GM18867 (cell line): Measurements from ENCODE around the gene HDAC4.

Experiments
- ATAC-seq: cut with Tn5 transposase; IDR thresholded peaks from one replicate; pipeline ENCODE4 v1.9.1; 2021; ENCODE audit warnings: mild to moderate bottlenecking, moderate library complexity; ENCODE audit not compliant: unreplicated experiment

HDAC4 gene

GRCh38 chr2:239271882-239272281 lies 128.9 kb downstream of the HDAC4 start:
- ATAC-seq = no peak

- ATAC-seq = no peak
Measured at GRCh38 chr2:239271471-239271870, 129.3 kb downstream of the HDAC4 start.

GRCh38 chr2:239269916-239270315 lies 130.9 kb downstream of the HDAC4 start:
- ATAC-seq = no peak

GRCh38 chr2:239269173-239269885 lies 131.5 kb downstream of the HDAC4 start:
- no peak for ATAC-seq

- ATAC-seq = no peak
Measured at GRCh38 chr2:239268549-239268948, 132.3 kb downstream of the HDAC4 start.

- no peak for ATAC-seq
Measured at GRCh38 chr2:239268082-239268481, 132.7 kb downstream of the HDAC4 start.

- ATAC-seq = peak; percentile 92
Measured at GRCh38 chr2:239267288-239267951, 133.4 kb downstream of the HDAC4 start.

- ATAC-seq = no peak
Measured at GRCh38 chr2:239266779-239267287, 134.0 kb downstream of the HDAC4 start.

GRCh38 chr2:239266434-239266766 lies 134.4 kb downstream of the HDAC4 start:
- no peak for ATAC-seq

- no peak for ATAC-seq
Measured at GRCh38 chr2:239265681-239266433, 135.0 kb downstream of the HDAC4 start.

- peak; percentile 40 for ATAC-seq
Measured at GRCh38 chr2:239264838-239265651, 135.8 kb downstream of the HDAC4 start.

GRCh38 chr2:239264492-239264837 lies 136.4 kb downstream of the HDAC4 start:
- ATAC-seq = no peak

- ATAC-seq = no peak
Measured at GRCh38 chr2:239263669-239264491, 136.9 kb downstream of the HDAC4 start.

GRCh38 chr2:239263231-239263630 lies 137.6 kb downstream of the HDAC4 start:
- no peak for ATAC-seq

GRCh38 chr2:239262484-239263230 lies 138.2 kb downstream of the HDAC4 start:
- no peak for ATAC-seq

GRCh38 chr2:239261796-239262483 lies 138.9 kb downstream of the HDAC4 start:
- no peak for ATAC-seq

- ATAC-seq = no peak
Measured at GRCh38 chr2:239261356-239261755, 139.5 kb downstream of the HDAC4 start.

GRCh38 chr2:239260546-239261327 lies 140.1 kb downstream of the HDAC4 start:
- ATAC-seq = no peak
